ENCODE measurements around the gene GMPR. TPM values are rescaled to one million over a fixed set of nuclear protein-coding genes. Genes with fewer than 3 reads are reported as not detected.

GMPR gene
- total RNA-seq, 1 experiment from 2014 or later = 24.0 TPM

- H3K4me1 ChIP-seq (ENCODE audit: control insufficient read depth in 1 of 2, insufficient read depth in 2 of 2, low read length in 2 of 2) = peaks cover 20 to 41% of the 10 kb centered on the region in 2 experiments
- no peaks in the 10 kb centered on the region for H3K9me3 ChIP-seq (ENCODE audit: control insufficient read depth in 1 of 2, insufficient read depth in 1 of 2, low read depth in 1 of 2, low read length in 2 of 2)
- POLR2A ChIA-PET = no interaction called here
- no peak overlapping the region for H3K4me3 ChIP-seq (replicated peaks in 1 of 2; ENCODE audit: low read depth in 1 of 2, low read length in 2 of 2)
- no peaks in the 10 kb centered on the region for H3K27me3 ChIP-seq (ENCODE audit: insufficient read depth, low read length)
- H3K9ac ChIP-seq (ENCODE audit: low read length) = no peak overlapping the region
- no peaks in the 10 kb centered on the region for H4K20me1 ChIP-seq (ENCODE audit: insufficient read depth)
- TSS peak; percentile 14 for BruUV-seq (replicated peaks)
- CTCF ChIA-PET = no interaction called here
- TF ChIP-seq YY1 (IDR thresholded peaks at IDR 0.05; ENCODE audit: extremely low read depth, insufficient replicate concordance, low read depth, low read length) (no peak), SIN3A (IDR thresholded peaks at IDR 0.05; ENCODE audit: low read depth) (no peak), EGR1 (IDR thresholded peaks at IDR 0.05; ENCODE audit: low read depth) (no peak), SRF (IDR thresholded peaks at IDR 0.05; ENCODE audit: low read depth) (no peak), POLR2AphosphoS5 (IDR thresholded peaks at IDR 0.05; ENCODE audit: low read depth, low read length) (no peak), ATF3 (IDR thresholded peaks at IDR 0.05) (no peak)
- no peaks in the 10 kb centered on the region for H3K79me2 ChIP-seq (ENCODE audit: insufficient read depth, low read length)
- H3K4me2 ChIP-seq (ENCODE audit: low read length) = no peak overlapping the region
- no peaks in the 10 kb centered on the region for H3K9me2 ChIP-seq (ENCODE audit: insufficient read depth)
- intact Hi-C loops (cut with micrococcal nuclease) = no loop called here
- no peak overlapping the region for H2AFZ ChIP-seq (ENCODE audit: low read depth, low read length, poor library complexity, severe bottlenecking)
- no peak overlapping the region for H3K27ac ChIP-seq (ENCODE audit: low read depth, low read length)
- ATAC-seq = no peak
- RAD21 ChIA-PET (ENCODE audit: low non-redundant PET in 1 of 2, low total read pairs in 2 of 2, uncharacterized antibody in 2 of 2, unreplicated experiment in 2 of 2) = no interaction called here
- H3K36me3 ChIP-seq (ENCODE audit: control insufficient read depth in 1 of 2, insufficient read depth in 2 of 2, low read length in 2 of 2) = no peaks in the 10 kb centered on the region
- DNase-seq (ENCODE audit: low read depth, low spot score) = no peak
These were observed 88.8 kb downstream of the GMPR start for GRCh38 chr6:16326971-16327776.

- no TSS peak for BruUV-seq (replicated peaks)
- no peak for TF ChIP-seq EZH2 (IDR thresholded peaks at IDR 0.05)
- TF ChIP-seq TCF7L2 (IDR thresholded peaks at IDR 0.05; ENCODE audit: borderline replicate concordance, extremely low read depth, insufficient read depth, insufficient read length) = no peak
- no peak for TF ChIP-seq EZH2phosphoT487 (IDR thresholded peaks at IDR 0.05; ENCODE audit: borderline replicate concordance)
- TF ChIP-seq ZNF274 (IDR thresholded peaks at IDR 0.05; ENCODE audit: low read depth, low read length) = no peak
- TF ChIP-seq ELF1 (IDR thresholded peaks at IDR 0.05; ENCODE audit: borderline replicate concordance, low read depth) = no peak
- TF ChIP-seq SRF (IDR thresholded peaks at IDR 0.05; ENCODE audit: low read depth) = no peak
- no peak for TF ChIP-seq FOSL1 (IDR thresholded peaks at IDR 0.05; ENCODE audit: low read depth)
- TF ChIP-seq ZBTB33 (IDR thresholded peaks at IDR 0.05; ENCODE audit: extremely low read depth, insufficient replicate concordance, low read length) = no peak
- no peak for TF ChIP-seq ATF3 (IDR thresholded peaks at IDR 0.05)
- no peak for TF ChIP-seq ZFX (IDR thresholded peaks at IDR 0.05)
These were observed 89.5 kb downstream of the GMPR start for GRCh38 chr6:16327777-16328325.

More at GRCh38 chr6:16327777-16328325, 89.5 kb downstream of the GMPR start:
- Histone ChIP-seq H4K20me1 (ENCODE audit: insufficient read depth) (no peaks in the 10 kb centered on the region), H2AFZ (ENCODE audit: low read depth, low read length, poor library complexity, severe bottlenecking) (no peak overlapping the region), H3K4me3 (replicated peaks in 1 of 2; ENCODE audit: low read depth in 1 of 2, low read length in 2 of 2) (no peak overlapping the region), H3K9me2 (ENCODE audit: insufficient read depth) (no peaks in the 10 kb centered on the region), H3K9me3 (ENCODE audit: control insufficient read depth in 1 of 2, insufficient read depth in 1 of 2, low read depth in 1 of 2, low read length in 2 of 2) (no peaks in the 10 kb centered on the region), H3K79me2 (ENCODE audit: insufficient read depth, low read length) (no peaks in the 10 kb centered on the region), H3K27me3 (ENCODE audit: insufficient read depth, low read length) (no peaks in the 10 kb centered on the region), H3K27ac (ENCODE audit: low read depth, low read length) (no peak overlapping the region), H3K4me1 (ENCODE audit: control insufficient read depth in 1 of 2, insufficient read depth in 2 of 2, low read length in 2 of 2) (peaks cover 20 to 40% of the 10 kb centered on the region in 2 experiments), H3K36me3 (ENCODE audit: control insufficient read depth in 1 of 2, insufficient read depth in 2 of 2, low read length in 2 of 2) (no peaks in the 10 kb centered on the region), H3K4me2 (ENCODE audit: low read length) (no peak overlapping the region), H3K9ac (ENCODE audit: low read length) (no peak overlapping the region)
- ChIA-PET RAD21 (ENCODE audit: low non-redundant PET in 1 of 2, low total read pairs in 2 of 2, uncharacterized antibody in 2 of 2, unreplicated experiment in 2 of 2) (no interaction called here), POLR2A (no interaction called here), CTCF (no interaction called here)
- no peak for ATAC-seq
- intact Hi-C loops (cut with micrococcal nuclease) = no loop called here
- no peak for DNase-seq (ENCODE audit: low read depth, low spot score)
